ENCODE measurements around the gene SECISBP2. TPM values are rescaled to one million over a fixed set of nuclear protein-coding genes. Genes with fewer than 3 reads are reported as not detected.

Gene SECISBP2
- total RNA-seq, 1 donor from 2014 or later: 118 TPM

DNA sequence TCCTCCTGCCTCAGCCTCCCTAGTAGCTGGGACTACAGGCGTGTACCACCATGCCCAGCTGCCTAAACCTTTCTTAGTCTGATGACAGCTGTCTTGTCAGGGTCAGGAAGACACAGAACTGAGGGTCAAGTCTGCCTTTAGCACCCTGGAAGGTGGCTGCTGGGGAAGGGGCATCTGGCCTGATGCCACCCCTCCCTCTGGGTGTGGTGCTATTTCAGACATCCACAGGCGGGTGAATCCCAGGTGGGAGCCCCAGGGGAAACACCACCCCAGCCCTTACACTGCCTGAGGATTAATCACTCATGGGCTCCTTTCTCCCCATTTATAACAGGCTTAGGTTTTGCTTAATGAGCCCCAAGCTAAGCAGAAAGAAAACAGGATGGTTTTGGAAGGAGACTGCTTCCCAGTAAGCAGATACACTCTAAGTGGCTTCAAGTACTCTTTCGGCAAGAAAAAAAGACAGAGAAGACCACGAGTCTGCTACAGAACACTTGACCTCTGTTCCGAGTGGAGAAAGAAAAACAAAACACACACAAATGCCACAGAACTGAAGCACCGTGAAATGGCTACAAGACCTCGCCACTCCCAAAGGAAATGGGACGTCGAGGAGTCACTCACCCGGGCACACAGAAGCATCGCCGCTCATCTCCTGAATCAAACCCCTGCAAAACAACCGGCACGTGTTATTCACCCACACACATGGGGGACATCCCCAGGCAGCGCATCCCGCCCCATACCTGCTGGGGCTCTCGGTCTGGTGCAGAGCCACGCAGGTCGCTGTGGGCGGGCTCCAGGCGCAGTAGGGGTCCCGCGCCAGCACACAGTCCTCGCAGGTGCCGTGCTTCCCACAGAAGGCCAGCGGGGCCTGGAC is 62.4 kb downstream of the SECISBP2 start:
- peaks cover 15% of the 10 kb centered on the region for H3K4me1 Mint-ChIP-seq
- TF ChIP-seq CTCF (IDR thresholded peaks at IDR 0.05) (no peak), EZH2phosphoT487 (IDR thresholded peaks at IDR 0.05) (no peak), EZH2 (IDR thresholded peaks at IDR 0.05) (no peak)
- peaks cover 22% of the 10 kb centered on the region for H3K36me3 Mint-ChIP-seq
- H3K27ac ChIP-seq: no peak overlapping the region
- H3K4me1 ChIP-seq: peaks cover 1% of the 10 kb centered on the region
- H3K9me3 Mint-ChIP-seq: no peaks in the 10 kb centered on the region
- no peak overlapping the region for H3K27ac Mint-ChIP-seq
- no peak overlapping the region for H3K4me2 ChIP-seq
- H3K79me2 ChIP-seq (ENCODE audit: low read depth): no peaks in the 10 kb centered on the region
- no peak overlapping the region for H3K4me3 Mint-ChIP-seq
- H3K9ac ChIP-seq: no peak overlapping the region
- no peaks in the 10 kb centered on the region for H4K20me1 ChIP-seq (ENCODE audit: low read depth)
- peaks cover 3% of the 10 kb centered on the region for H3K27me3 Mint-ChIP-seq (ENCODE audit: insufficient read depth, low read depth)
- no peaks in the 10 kb centered on the region for H3K36me3 ChIP-seq
- DNase-seq (ENCODE audit: low spot score): no peak
- no peaks in the 10 kb centered on the region for H3F3A ChIP-seq (ENCODE audit: low read depth)
- H3K4me3 ChIP-seq: no peak overlapping the region
- no peaks in the 10 kb centered on the region for H3K9me3 ChIP-seq (ENCODE audit: low read depth)
- H3K27me3 ChIP-seq: no peaks in the 10 kb centered on the region
- H2AFZ ChIP-seq (replicated peaks): no peak overlapping the region

- DNase-seq (ENCODE audit: low spot score): no peak
- H3K4me3 Mint-ChIP-seq: no peak overlapping the region
Observed at GRCh38 chr9:89381308-89381609, 63.0 kb downstream of the SECISBP2 start.

GRCh38 chr9:89382026-89382986 is 64.0 kb downstream of the SECISBP2 start:
- no peaks in the 10 kb centered on the region for H3K9me3 ChIP-seq (ENCODE audit: low read depth)
- H3K79me2 ChIP-seq (ENCODE audit: low read depth): no peaks in the 10 kb centered on the region
- Mint-ChIP-seq H3K4me3 (no peak overlapping the region), H3K9me3 (no peaks in the 10 kb centered on the region), H3K27me3 (ENCODE audit: insufficient read depth, low read depth) (peaks cover 3% of the 10 kb centered on the region), H3K36me3 (peaks cover 25% of the 10 kb centered on the region), H3K27ac (no peak overlapping the region), H3K4me1 (peaks cover 4% of the 10 kb centered on the region)
- TF ChIP-seq EZH2phosphoT487 (IDR thresholded peaks at IDR 0.05) (no peak), CTCF (IDR thresholded peaks at IDR 0.05) (no peak), EZH2 (IDR thresholded peaks at IDR 0.05) (no peak)
- H4K20me1 ChIP-seq (ENCODE audit: low read depth): no peaks in the 10 kb centered on the region
- no peak for DNase-seq (ENCODE audit: low spot score)
- H3K36me3 ChIP-seq: no peaks in the 10 kb centered on the region
- no peak overlapping the region for H2AFZ ChIP-seq (replicated peaks)
- H3K9ac ChIP-seq: no peak overlapping the region
- no peaks in the 10 kb centered on the region for H3F3A ChIP-seq (ENCODE audit: low read depth)
- no peaks in the 10 kb centered on the region for H3K4me1 ChIP-seq
- H3K4me2 ChIP-seq: no peak overlapping the region
- H3K27me3 ChIP-seq: no peaks in the 10 kb centered on the region
- no peak overlapping the region for H3K27ac ChIP-seq
- H3K4me3 ChIP-seq: no peak overlapping the region

More at GRCh38 chr9:89381308-89381609, 63.0 kb downstream of the SECISBP2 start:
- no peaks in the 10 kb centered on the region for H3K36me3 ChIP-seq
- H3K9me3 Mint-ChIP-seq: no peaks in the 10 kb centered on the region
- no peak overlapping the region for H2AFZ ChIP-seq (replicated peaks)
- TF ChIP-seq CTCF (IDR thresholded peaks at IDR 0.05) (no peak), EZH2 (IDR thresholded peaks at IDR 0.05) (no peak)
- H3K27me3 ChIP-seq: no peaks in the 10 kb centered on the region
- H3F3A ChIP-seq (ENCODE audit: low read depth): no peaks in the 10 kb centered on the region
- no peak overlapping the region for H3K4me2 ChIP-seq
- no peaks in the 10 kb centered on the region for H3K4me1 ChIP-seq
- no peak overlapping the region for H3K27ac ChIP-seq
- H3K27me3 Mint-ChIP-seq (ENCODE audit: insufficient read depth, low read depth): peaks cover 3% of the 10 kb centered on the region
- no peaks in the 10 kb centered on the region for H3K79me2 ChIP-seq (ENCODE audit: low read depth)
- H3K4me3 ChIP-seq: no peak overlapping the region
- H3K27ac Mint-ChIP-seq: no peak overlapping the region
- peaks cover 11% of the 10 kb centered on the region for H3K4me1 Mint-ChIP-seq
- no peak overlapping the region for H3K9ac ChIP-seq
- H3K36me3 Mint-ChIP-seq: peaks cover 22% of the 10 kb centered on the region
- H3K9me3 ChIP-seq (ENCODE audit: low read depth): no peaks in the 10 kb centered on the region
- no peaks in the 10 kb centered on the region for H4K20me1 ChIP-seq (ENCODE audit: low read depth)
